ENCODE data around the gene RBMXL2. TPM values are rescaled to one million over a fixed set of nuclear protein-coding genes. Genes with fewer than 3 reads are reported as not detected.

RBMXL2 gene
- total and polyA plus RNA-seq, 7 donors = 0.03 TPM; not detected in 6

DNA sequence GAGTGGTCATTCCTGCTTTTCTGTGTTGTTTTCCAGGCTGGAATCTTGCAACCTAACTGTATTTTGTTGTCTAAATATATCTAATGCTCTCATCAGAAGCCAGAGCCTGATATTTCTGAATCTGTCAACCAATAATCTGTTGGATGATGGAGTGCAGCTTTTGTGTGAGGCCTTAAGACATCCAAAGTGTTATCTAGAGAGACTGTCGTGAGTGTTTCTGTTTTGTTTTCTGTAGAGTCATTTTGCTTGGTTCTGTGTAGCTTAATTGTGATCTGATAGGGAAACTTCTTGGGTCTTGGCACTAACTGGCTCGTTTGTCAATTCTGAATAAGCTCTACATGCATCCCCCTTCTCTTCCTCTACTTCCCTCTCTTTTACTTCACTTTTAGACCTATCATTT lies 31.2 kb upstream of the RBMXL2 start:
- Histone ChIP-seq H3K4me3 (no peak overlapping the region), H3K4me1 (peaks cover 0 to 6% (median 2%) of the 10 kb centered on the region in 4 donors), H3K36me3 (no peaks in the 10 kb centered on the region), H3K9me3 (no peaks in the 10 kb centered on the region), H3K27me3 (no peaks in the 10 kb centered on the region), H3K27ac (no peak overlapping the region)
- WGBS, 2 donors = 56 to 57% methylated on average over 2 of the region's 2 CpGs
- TF ChIP-seq POLR2A (IDR thresholded peaks at IDR 0.05) = no peak
- no peak for TF ChIP-seq EP300 (IDR thresholded peaks at IDR 0.05)
- TF ChIP-seq CTCF (IDR thresholded peaks at IDR 0.05) = no peak
- TF ChIP-seq POLR2AphosphoS5 (IDR thresholded peaks at IDR 0.05) = no peak
- DNase-seq = no peak
- intact Hi-C loops (cut with DNase I) = no loop called here

DNA sequence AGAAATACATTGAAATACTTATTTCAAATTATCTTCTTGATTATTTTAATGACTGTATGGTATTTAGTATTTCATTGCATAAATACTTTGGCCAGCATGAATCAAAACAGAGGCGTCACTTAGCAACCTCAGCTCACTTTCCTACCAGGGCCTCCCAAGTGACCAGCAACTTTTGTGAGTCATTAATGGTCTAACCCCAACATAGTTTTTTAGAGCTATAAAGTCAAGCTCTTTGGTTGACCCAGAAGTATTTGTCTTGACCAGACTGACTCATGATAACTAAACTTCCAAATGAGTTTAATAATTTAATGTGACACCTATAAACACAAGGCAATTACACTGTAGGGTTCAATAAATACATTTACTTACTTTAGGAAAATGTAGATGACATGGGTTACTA lies 27.9 kb upstream of the RBMXL2 start:
- no peak for DNase-seq
- TF ChIP-seq CTCF (IDR thresholded peaks at IDR 0.05) (no peak), POLR2A (IDR thresholded peaks at IDR 0.05) (no peak), POLR2AphosphoS5 (IDR thresholded peaks at IDR 0.05) (no peak), EP300 (IDR thresholded peaks at IDR 0.05) (no peak)
- Histone ChIP-seq H3K27me3 (no peaks in the 10 kb centered on the region), H3K36me3 (no peaks in the 10 kb centered on the region), H3K9me3 (no peaks in the 10 kb centered on the region), H3K27ac (no peak overlapping the region), H3K4me3 (no peak overlapping the region), H3K4me1 (peaks cover 0 to 6% (median 2%) of the 10 kb centered on the region in 4 donors)
- WGBS, 2 donors = 75 to 79% methylated on average over 1 of the region's 1 CpG
- intact Hi-C loops (cut with DNase I) = no loop called here

DNA sequence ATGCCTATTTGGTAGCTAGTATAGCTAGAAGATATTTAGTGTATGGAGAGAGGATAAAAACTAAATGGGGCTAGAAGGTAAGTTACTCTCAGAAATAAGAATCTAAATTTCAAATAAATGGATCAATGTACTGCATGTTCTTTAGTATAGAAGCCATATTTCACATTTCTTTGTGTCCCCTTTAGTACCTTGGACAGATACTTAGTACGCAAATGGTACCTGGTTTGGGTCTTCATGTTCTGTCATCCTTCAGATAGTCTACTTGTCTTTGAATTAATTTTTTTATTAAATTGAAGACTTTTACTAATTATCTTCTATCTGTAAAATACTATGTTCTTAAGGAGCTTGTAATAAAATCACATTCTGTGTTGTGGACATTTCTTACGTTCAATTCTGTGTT lies 26.3 kb upstream of the RBMXL2 start:
- no peak overlapping the region for H3K27ac ChIP-seq
- no peak for DNase-seq
- no peaks in the 10 kb centered on the region for H3K27me3 ChIP-seq
- no peak overlapping the region for H3K4me3 ChIP-seq
- WGBS, 2 donors = 91 to 94% methylated on average over 2 of the region's 2 CpGs
- no peak for TF ChIP-seq CTCF (IDR thresholded peaks at IDR 0.05)
- TF ChIP-seq EP300 (IDR thresholded peaks at IDR 0.05) = no peak
- TF ChIP-seq POLR2A (IDR thresholded peaks at IDR 0.05) = no peak
- TF ChIP-seq POLR2AphosphoS5 (IDR thresholded peaks at IDR 0.05) = no peak
- intact Hi-C loops (cut with DNase I) = no loop called here
- H3K4me1 ChIP-seq = peaks cover 0 to 6% (median 2%) of the 10 kb centered on the region in 4 donors
- no peaks in the 10 kb centered on the region for H3K9me3 ChIP-seq
- no peaks in the 10 kb centered on the region for H3K36me3 ChIP-seq

- DNase-seq = no peak
- Histone ChIP-seq H3K4me3 (no peak overlapping the region), H3K27me3 (no peaks in the 10 kb centered on the region), H3K4me1 (no peaks in the 10 kb centered on the region), H3K36me3 (no peaks in the 10 kb centered on the region), H3K27ac (no peak overlapping the region), H3K9me3 (no peaks in the 10 kb centered on the region)
- TF ChIP-seq CTCF (IDR thresholded peaks at IDR 0.05) = no peak
- no peak for TF ChIP-seq POLR2AphosphoS5 (IDR thresholded peaks at IDR 0.05)
- TF ChIP-seq EP300 (IDR thresholded peaks at IDR 0.05) = no peak
- no peak for TF ChIP-seq POLR2A (IDR thresholded peaks at IDR 0.05)
- intact Hi-C loops (cut with DNase I) = no loop called here
- 55 to 57% methylated on average over 4 of the region's 4 CpGs for WGBS, 2 donors
Observed at GRCh38 chr11:7072401-7073028, 16.3 kb upstream of the RBMXL2 start.

DNA sequence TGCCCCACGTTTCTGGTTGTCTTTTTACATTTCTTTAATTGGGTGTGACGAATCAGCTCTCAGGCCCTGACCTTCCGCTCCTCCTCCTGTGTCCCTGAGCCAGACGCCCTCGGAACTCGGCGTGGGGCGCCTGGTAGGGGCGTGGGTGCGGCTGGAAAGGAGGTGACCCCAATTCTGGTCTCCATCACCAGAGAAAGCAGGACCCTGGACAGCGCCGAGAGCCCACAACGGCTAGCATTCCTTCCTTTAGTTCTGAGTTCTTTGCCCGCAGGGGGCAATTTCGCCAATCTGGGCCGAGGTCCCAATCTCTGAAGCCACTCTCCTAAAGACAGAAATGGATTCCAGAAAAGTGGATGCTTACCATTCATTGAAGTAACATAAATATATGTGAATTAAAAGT lies 11.7 kb upstream of the RBMXL2 start:
- H3K36me3 ChIP-seq = no peaks in the 10 kb centered on the region
- no peak for TF ChIP-seq POLR2A (IDR thresholded peaks at IDR 0.05)
- no peak for TF ChIP-seq CTCF (IDR thresholded peaks at IDR 0.05)
- no peak for TF ChIP-seq EP300 (IDR thresholded peaks at IDR 0.05)
- no peak for TF ChIP-seq POLR2AphosphoS5 (IDR thresholded peaks at IDR 0.05)
- no peak for DNase-seq
- H3K9me3 ChIP-seq = peaks cover 0 to 5% (median 0%) of the 10 kb centered on the region in 4 donors
- WGBS, 2 donors = 75 to 80% methylated on average over 16 of the region's 16 CpGs
- intact Hi-C loops (cut with DNase I) = no loop called here
- no peaks in the 10 kb centered on the region for H3K4me1 ChIP-seq
- no peak overlapping the region for H3K4me3 ChIP-seq
- H3K27me3 ChIP-seq = no peaks in the 10 kb centered on the region
- H3K27ac ChIP-seq = no peak overlapping the region

All from sigmoid colon (tissue), 7 donors.